Stromal cell of bone marrow (primary cell): ENCODE measurements around the gene GALM.
"Not testable (repeated sequence)": the region's sequence is repeated elsewhere in the genome, so short reads cannot be mapped to it uniquely, and the experiment has no call there.

ENCODE experiments used
- DNase-seq: peaks from one replicate; pipeline ENCODE4 v3.0.0-alpha.2; 2012; ENCODE audit warnings: low read depth

The GALM gene

GRCh38 chr2:38665854-38666555 is at the start of gene GALM:
TSS of gene GALM (plus strand) at chr2:38666114. CDS start at chr2:38666162, 48 bp downstream.
- DNase-seq = peak; percentile 97

GRCh38 chr2:38617301-38617700 is 48.6 kb upstream of the GALM start:
- no peak for DNase-seq

GRCh38 chr2:38619458-38620164 is 46.3 kb upstream of the GALM start:
- no peak for DNase-seq

DNA sequence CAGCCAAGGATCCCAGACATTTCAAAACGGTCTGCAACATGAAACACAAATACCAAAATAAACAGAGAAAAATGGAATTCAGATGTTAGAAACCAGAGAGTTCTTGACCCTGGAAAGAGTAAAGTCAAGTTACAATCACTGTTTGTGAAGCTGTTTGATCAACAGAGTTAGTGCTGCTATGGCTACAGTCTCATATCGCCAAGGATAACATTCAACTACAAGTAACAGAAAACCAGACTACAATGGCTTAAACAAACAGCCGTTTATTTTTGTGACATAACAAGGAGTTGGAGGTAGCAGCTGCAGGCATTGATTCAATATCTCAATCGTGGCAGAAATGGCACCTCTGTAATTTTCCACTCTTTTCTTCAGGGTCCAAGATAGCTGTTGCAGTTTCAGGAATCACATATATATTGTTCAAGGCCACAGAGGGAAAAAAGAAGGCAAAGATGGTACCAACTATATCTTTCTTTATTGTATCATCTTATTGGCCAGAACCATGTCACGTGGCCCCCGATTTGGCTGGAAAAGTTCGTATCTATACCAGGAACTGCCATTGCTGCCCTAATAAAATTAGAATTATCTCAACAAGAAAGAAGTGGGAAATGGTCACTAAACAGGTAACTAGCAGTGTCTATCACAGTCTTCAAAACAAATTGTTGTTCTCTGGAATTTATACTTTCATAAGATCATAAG is 45.5 kb upstream of the GALM start:
- DNase-seq = peak; percentile 88

DNA sequence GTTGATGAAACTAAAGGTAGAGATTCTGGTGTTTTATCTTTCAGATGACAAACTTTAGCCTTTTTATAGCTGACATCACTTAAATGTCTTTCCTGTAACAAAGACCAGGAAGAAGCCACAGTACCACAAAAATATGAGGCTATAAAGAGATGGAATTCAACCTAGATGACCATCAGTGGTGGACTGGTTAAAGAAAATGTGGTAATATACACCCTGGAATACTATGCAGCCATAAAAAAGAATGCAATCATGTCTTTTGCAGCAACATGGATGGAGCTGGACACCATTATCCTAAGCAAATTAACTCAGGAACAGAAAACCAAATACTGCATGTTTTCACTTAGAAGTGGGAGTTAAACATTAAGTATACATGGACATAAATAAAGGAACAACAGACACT is 44.9 kb upstream of the GALM start:
- DNase-seq = no peak

GRCh38 chr2:38622210-38622609 is 43.7 kb upstream of the GALM start:
- DNase-seq = no peak

DNA sequence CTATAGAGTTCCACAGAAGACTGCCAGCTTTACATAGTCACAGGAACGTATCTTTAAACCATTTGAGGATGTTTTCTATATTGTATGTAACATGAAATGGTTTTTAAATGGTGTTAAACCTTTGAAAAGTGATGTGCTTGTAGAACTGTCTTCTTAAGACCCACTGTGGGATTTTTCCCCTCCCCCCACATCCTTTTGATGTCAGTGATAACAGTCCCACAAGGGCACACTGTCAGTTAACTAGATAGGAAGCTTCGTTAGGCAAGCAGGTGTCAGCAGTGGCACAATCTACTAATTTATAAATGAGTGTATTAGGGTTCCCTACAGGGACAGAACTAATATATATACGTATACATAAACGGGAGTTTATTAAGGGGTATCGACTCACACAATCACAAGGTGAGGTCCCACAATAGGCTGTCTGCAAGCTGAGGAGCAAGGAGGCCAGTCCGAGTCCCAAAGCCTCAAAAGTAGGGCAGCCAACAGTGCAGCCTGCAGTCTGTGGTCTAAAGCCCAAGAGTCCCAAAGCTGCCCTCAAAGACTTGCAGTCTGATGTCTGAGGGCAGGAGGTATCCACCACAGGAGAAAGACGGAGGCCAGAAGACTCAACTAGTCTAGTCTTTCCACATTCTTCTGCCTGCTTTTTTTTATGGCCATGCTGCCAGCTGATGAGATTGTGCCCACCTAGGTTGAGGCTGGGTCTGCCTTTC is 39.4 kb upstream of the GALM start:
- DNase-seq = no peak

GRCh38 chr2:38627391-38627790 is 38.5 kb upstream of the GALM start:
- DNase-seq = no peak

DNA sequence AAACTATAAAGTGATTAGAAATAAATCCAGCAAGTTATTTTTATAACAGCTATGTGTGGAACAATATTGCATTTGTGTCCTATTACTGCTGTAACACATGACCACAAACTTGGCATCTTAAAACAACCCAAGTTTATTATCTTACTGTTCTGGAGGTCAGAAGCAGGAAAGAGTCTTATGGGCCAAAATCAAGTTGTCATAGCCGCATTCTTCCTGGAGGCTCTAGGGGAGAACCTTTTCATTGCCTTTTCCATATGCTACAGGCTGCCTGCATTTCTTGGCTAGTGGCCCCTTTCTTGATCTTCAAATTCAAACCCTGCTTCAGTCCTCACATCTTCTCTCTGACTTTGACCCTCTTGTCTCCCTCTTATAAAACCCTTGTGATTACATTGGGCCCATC is 36.2 kb upstream of the GALM start:
- no peak for DNase-seq

GRCh38 chr2:38631976-38632375 is 33.9 kb upstream of the GALM start:
- DNase-seq = no peak

- no peak for DNase-seq
Observed at GRCh38 chr2:38632980-38633379, 32.9 kb upstream of the GALM start.

- DNase-seq = no peak
Observed at GRCh38 chr2:38633895-38634294, 32.0 kb upstream of the GALM start.

- DNase-seq = no peak
Observed at GRCh38 chr2:38634684-38635083, 31.2 kb upstream of the GALM start.

- DNase-seq = no peak
Observed at GRCh38 chr2:38635139-38635538, 30.8 kb upstream of the GALM start.

- no peak for DNase-seq
Observed at GRCh38 chr2:38636069-38636468, 29.8 kb upstream of the GALM start.

DNA sequence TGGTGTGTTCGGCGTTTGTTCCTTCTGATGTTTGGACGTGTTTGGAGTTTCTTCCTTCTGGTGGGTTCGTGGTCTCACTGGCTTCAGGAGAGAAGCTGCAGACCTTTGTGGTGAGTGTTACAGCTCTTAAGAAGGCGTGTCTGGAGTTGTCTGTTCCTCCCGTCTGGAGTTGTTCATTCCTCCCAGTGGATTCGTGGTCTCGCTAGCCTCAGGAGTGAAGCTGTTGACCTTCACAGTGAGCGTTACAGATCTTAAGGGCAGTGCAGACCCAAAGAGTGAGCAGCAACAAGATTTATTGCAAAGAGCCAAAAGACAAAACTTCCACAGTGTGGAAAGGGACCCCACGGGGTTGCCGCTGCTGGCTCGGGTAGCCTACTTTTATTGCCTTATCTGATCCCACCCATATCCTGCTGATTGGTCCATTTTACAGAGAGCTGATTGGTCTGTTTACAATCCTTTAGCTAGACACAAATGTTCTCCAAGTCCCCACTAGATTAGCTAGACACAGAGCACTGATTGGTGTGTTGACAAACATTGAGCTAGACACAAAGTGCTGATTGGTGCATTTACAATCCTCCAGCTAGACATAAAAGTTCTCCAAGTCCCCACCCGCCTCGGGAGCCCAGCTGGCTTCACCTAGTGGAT is 23.4 kb upstream of the GALM start:
- DNase-seq = not testable (repeated sequence)

DNA sequence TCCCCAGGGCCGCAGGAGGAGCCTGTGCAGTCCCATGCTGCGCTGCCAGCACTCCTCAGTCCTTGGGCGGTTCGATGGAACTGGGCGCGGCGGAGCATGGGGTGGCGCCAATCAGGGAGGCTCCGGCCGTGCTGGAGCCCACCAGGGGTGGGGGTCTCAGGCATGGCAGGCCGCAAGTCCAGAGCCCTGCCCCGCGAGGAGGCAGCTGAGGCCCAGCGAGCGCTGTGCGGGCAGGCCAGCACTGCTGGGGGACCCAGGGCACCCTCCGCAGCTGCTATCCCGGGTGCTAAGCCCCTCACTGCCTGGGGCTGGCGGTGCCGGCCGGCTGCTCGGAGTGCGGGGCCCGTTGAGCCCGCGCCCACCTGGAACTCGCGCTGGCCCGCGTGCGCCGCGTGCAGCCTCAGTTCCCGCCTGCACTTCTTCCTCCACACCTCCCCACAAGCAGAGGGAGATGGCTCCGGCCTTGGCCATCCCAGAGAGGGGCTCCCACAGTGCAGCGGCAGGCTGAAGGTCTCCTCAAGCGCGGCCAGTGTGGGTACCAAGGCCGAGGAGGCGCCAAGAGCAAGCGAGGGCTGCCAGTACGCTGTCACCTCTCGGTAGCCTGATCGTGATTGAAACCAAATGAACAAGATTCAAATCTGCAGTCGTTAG is 22.8 kb upstream of the GALM start:
- no peak for DNase-seq

DNA sequence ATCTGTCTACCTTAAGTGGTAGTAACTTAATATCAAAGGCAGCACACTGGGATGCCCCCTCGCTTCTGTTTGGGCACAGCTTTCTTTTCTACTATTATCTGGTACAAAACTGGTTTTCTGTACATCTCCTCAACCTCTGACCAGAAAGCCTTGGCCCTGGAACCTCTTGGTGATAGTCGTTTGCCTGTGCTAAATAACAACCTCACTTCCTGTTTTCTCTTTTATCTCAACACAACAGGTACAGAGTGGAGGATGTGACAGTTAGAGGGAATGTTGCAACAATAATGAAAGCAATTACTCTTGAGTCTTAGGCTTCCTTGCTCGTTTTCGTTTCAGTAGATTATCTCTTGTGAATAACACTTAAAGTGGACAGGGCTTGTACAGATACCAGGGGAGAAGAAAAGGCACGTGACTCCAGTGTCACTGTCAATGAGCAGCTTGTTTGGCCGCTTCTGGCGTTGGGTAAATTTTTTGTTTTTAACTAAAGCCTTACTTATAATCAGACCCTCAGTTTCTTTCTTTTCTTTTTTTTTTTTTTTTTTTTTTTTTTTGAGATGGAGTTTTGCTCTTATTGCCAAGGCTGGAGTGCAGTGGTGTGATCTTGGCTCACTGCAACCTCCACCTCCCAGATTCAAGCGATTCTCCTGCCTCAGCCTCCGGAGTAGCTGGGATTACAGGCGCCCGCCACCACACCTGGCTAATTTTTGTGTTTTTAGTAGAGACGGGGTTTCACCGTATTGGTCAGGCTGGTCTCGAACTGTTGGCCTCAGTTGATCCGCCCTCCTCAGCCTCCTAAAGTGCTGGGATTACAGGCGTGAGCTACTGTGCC is 22.0 kb upstream of the GALM start:
- DNase-seq = not testable (repeated sequence)

GRCh38 chr2:38648107-38648761 is 17.7 kb upstream of the GALM start:
- DNase-seq = no peak

GRCh38 chr2:38649176-38649728 is 16.7 kb upstream of the GALM start:
- DNase-seq = no peak
